Fibroblast of skin of scalp (primary cell): ENCODE measurements around the gene KRT5.
"Not testable (repeated sequence)": the region's sequence is repeated elsewhere in the genome, so short reads cannot be mapped to it uniquely, and the experiment has no call there.

ENCODE experiments used
- DNase-seq: peaks from one replicate; pipeline ENCODE4 v3.0.0-alpha.2; 2013

KRT5 gene

DNA sequence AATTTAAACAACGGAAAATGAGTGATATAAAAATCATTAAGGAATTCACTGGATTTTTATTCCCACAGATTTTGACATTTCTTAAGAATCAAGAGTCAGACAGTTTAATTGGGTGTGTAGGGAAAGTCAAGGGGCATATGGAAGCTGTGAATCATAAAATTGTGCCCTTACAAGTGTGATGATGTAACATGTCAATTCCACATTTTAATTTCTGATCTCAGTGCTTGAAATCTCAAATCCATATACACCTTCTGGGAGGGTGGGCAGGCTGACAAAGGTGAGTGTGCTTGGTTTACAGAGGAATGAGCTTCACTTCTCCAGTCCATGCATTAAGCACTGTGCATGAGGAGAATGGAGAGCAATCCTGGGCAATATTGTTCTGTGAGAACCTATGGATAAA is 26.1 kb downstream of the KRT5 start:
- no peak for DNase-seq

DNA sequence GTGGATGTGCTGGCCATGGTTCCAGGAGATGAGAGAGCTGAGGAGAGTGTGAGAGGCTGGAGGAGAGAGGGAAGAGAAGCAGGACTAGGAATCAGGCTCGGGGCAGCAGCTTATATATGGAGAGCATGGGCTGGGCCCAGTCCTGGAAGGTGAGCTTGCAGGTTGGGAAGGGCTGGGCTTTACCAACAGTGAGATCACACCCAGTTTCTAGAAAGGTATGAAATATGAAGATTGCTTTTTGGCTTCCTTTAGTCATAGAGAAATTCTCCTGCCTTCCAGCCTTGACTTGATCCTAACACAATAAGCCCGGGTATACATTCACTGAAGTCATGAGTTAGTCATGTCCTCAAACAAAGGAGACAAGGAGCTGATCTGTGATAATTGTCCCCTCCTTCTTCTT is 27.0 kb downstream of the KRT5 start, which contains the start of gene KRT6A:
TSS of gene KRT6A (minus strand) at position 86 of the 400 bp plus-strand sequence. CDS start at position 17, 69 bp downstream.
- DNase-seq: no peak

DNA sequence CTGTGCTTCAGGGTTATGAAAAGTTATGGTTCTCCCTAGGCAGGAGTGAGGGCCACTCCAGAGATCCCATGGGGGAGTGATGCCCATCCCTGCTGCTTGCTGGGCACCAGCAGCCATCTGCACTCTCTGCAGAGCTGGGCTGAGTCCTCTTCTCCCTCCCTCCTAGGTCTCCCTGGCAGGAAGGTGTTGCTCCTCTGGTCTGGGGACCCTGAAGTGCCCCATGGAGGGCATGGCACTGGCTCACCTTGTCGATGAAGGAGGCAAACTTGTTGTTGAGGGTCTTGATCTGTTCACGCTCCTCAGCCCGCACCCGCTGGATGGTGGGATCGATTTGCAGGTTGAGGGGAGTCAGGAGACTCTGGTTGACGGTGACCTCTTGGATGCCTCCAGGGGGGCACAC is 27.8 kb downstream of the KRT5 start:
- DNase-seq: not testable (repeated sequence)

DNA sequence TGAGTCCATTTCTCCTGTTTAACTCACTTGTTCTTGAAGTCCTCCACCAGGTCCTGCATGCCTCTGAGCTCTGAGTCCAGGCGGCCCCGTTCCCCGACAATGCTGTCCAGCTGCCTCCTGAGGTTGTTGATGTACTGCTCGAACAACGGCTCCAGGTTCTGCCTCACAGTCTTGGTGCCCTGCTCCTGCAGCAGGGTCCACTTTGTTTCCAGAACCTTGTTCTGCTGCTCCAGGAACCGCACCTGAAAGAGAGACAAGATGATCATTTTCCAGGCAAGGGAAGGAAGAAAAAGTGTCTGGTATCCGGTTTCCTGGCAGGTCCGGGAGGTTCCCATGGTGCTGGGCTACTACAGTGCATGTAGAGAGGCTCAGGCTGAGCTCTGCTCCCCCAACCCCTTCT is 28.7 kb downstream of the KRT5 start:
- DNase-seq: not testable (repeated sequence)

DNA sequence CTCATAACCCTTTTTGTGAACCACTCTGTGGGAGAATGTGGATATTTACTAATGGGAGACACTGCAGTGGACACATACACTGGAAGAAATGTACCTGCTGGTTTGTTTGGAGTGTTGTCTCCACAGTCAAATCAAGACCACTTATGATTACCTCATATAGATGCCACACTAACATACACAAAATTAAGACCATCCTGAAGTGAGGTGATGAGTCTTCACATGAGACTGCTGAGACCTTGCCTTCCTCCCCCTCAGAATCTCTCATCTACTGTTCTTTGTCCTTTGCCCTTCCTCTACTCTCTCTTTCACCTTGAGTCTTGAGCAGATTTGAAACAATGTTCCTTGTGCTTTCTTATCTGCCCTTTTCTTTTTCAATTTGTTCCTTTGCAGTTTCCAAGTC is 31.5 kb downstream of the KRT5 start:
- no peak for DNase-seq

DNA sequence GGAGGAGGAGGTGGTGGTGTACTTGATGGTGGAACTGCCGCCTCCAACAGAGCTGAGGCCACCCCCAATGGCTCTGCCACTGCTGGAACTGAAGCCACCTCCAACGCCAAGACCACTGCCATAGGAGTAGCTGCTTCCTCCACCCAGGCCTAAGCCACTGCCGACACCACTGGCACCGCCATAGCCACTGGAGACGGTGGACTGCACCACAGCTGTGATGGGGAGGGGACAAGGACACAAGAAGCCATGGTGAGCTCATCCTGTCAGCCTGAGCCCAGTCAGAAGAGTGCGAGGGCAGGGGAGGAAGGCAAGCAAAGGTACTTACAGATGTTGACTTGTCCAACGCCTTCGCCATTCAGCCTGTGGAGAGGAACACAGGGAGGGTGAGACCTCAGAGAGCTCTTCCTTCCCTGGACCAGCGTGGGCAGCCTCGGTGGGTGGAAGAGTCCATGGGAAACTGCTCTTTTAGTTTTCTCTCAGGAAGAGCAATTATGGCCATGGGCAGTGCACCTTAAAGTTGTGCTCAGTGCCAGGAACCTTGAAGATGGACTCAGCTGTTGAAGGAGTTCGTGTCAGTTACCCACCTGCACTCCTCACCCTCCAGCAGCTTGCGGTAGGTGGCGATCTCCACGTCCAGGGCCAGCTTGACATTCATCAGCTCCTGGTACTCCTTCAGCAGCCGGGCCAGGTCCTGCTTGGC is 32.3 kb downstream of the KRT5 start:
- not testable (repeated sequence) for DNase-seq

DNA sequence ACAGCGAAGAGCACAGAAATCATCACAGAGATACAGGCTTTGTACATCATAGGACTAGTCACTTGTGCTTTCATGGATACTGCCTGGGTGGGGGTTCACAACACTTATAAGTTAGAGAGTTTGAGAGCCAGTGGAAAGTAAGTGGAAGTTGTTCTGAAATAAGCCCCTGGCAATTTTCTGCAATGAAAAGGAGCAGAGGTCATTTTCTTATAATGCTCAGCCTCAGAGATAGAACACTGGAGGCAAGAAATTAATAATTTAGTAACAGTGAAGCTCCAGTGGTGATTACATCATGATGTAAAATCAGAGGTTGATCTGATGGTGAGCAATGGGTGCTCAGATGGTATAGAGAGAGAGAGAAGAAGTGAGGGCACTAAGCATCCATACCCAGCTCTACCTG is 33.0 kb downstream of the KRT5 start:
- no peak for DNase-seq

DNA sequence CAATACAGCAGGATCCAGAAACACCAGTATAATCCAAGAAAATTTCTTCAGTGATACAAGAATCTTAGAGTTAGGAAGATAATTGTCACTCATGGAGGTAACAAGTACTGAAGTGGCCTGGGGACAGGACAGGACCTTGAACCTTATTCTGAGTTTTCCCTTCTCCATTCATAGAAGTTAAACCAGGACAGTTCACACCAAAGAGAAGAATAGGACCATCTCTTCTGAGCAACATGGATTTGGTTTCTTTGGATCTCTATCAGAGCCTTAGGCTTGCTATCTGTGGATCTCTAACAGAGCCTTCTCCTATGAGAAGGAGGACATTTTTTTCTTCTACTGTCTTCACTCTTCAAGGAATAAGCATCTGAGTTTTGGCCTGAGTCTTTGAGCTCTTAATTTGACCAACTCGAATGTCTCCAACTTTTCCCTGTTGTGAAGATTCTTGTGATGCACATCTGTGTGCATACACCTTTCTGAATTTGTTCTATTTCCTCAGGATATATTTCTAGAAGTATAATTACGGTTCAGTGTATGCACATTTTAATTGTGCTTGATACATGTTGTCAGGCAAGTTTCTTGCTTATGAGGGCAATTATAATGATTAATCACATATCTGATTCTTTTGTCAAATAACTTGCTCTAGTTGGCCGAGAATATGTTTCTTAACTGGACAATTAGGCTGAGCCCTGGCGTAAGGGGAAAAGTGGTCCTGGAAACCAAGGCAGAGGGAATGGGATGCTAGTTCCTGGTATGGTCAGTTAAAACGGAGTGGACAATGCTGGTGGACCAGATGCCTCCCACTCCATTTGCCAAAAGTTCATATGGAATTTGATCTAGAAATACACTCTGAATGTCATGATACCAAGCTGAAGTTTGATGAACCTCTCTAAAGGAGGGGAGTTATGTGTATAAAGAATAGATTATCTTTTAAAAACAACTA is 33.8 kb downstream of the KRT5 start:
- no peak for DNase-seq

DNA sequence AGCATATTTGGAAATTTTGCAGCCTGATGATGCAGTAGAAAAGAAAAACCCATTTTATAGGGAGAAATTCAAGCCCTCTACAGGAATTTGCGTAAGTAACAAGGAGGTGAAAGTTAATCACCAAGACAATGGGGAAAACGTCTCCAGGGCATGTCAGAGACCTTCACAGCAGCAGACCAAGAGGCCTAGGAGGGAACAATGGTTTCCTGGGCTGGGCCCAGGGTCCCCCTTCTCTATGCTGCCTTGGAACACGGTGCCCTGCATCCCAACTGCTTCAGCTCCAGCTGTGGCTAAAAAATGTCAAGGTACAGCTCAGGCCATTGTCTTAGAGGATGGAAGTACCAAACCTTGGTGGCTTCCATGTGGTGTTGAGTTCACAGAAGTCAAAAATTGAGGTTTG is 40.1 kb downstream of the KRT5 start:
- no peak for DNase-seq

DNA sequence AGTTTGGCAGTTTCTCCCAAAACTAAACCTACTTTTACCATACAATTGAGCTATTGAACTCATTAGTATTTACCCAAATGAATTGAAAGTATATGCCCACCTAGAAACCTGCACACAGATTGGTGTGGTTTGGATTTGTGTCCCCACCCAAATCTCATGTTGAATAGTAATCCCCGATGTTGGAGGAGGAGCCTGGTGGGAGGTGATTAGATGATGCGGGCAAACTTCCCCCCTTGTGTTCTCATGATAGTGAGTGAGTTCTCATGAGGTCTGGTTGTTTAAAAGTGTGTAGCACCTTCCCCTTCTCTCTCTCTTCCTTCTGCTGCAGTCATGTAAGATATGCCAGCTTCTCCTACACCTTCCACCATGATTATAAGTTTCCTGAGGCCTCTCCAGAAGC is 42.5 kb downstream of the KRT5 start:
- DNase-seq: no peak

DNA sequence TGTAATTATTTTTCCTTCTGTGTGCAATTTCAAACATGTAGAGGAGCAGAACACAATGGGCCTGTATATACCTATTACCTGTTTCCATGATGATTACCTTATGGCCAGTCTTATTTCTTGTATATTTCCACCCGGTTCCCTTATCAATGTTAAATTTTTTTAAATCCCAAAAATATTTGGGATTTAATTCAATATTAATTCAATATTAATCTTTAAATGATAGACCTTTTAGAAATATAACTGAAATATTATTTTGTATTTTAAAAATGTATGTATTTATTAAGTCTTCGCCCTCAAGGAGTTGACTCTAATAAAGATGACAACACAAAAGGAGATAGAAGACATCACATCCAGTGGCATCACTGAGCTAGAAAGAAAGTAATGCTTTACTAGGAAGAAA is 46.0 kb downstream of the KRT5 start:
- DNase-seq: no peak

DNA sequence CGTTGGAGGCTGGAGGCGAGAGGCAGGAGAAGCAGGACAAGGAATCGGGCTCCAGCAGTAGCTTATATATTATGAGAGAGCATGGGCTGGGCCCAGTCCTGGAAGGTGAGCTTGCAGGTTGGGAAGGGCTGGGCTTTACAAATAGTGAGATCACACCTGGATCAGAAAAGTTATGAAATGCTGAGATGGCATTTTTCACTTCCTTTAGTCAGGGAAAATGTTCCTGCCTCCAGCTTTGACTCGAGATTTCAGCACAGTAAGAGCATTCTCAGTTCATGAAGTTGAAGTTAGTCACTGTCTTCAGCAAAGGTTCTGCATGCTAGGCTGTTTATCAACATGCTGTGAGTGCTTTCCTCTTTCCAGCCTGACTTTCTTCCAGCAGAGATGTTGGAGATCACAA is 46.4 kb downstream of the KRT5 start, which contains the start of gene KRT6C:
TSS of gene KRT6C (minus strand) at position 38 of the 400 bp plus-strand sequence. CDS start 68 bp downstream, outside the sequence.
- no peak for DNase-seq

DNA sequence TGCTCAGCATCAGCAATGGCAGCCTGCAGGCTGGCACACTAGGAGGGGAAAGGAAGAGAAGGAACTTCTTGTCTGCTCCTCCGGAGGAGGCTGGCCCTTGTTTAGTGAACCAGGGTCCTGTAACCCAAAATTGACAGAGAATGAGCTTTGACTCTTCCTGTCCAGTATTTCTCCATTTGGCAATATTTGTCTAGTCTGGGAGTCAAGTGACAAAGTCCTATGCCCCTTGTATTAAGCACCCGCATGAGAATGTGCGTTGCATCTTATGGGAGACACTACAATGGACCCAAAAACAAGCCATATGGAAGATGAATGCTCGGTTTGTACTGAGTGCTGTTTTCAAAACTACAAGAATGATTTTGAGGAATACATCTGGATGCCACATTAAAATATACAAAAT is 50.3 kb downstream of the KRT5 start:
- DNase-seq: no peak

DNA sequence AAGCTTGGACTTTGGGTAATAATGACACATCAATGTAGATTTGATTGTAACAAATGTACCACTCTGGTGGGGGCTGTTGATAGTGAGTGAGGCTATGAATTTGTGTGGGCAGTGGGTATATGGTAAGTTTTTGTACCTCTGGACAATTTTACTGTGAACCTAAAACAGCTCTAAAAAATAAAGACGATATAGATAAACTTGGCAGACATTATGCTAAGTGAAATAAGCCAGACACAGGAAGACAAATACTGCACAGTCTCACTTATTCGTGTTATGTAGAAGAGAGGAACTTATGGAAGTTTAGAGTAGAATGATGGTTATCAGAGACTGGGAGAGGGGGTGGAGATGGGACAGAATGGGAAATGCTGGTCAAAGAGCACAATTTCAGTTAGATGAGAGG is 55.3 kb downstream of the KRT5 start:
- DNase-seq: no peak
